ENCODE measurements around the gene PRH1.

The PRH1 gene

DNA sequence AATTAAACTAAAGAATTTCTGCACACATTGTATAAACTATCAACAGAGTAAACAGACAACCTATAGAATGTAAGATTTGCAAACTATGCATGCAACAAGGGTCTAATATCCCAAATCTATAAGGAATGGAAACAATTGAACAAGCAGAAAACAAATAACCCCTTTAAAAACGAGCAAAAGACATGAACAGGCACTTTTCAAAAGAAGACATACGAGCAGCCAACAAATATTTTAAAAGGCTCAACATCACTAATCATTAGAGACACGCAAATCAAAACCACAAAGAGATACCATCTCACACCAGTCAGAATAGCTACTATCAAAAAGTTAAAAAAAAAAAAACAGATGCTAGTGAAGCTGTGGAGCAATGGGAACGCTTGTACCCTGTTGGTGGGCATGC is 20.6 kb upstream of the PRH1 start:
- H3F3A ChIP-seq (ENCODE audit: insufficient read depth) = no peaks in the 10 kb centered on the region
- H3K9me2 ChIP-seq (replicated peaks; ENCODE audit: insufficient read depth, low read length) = no peaks in the 10 kb centered on the region
- no peaks in the 10 kb centered on the region for H3K79me2 ChIP-seq (ENCODE audit: insufficient read depth, low read length)
- H4K20me1 ChIP-seq (ENCODE audit: low read depth, low read length) = no peaks in the 10 kb centered on the region
- H3K4me3 ChIP-seq (ENCODE audit: insufficient read depth, low read length, poor library complexity, severe bottlenecking) = no peak overlapping the region
- no peak overlapping the region for H3K27ac ChIP-seq (ENCODE audit: low read depth, low read length)
- no peak overlapping the region for H3K4me2 ChIP-seq (ENCODE audit: low read depth, low read length, poor library complexity, severe bottlenecking)
- H3K9ac ChIP-seq (ENCODE audit: low read length) = no peak overlapping the region
- TF ChIP-seq, protein P1, sequence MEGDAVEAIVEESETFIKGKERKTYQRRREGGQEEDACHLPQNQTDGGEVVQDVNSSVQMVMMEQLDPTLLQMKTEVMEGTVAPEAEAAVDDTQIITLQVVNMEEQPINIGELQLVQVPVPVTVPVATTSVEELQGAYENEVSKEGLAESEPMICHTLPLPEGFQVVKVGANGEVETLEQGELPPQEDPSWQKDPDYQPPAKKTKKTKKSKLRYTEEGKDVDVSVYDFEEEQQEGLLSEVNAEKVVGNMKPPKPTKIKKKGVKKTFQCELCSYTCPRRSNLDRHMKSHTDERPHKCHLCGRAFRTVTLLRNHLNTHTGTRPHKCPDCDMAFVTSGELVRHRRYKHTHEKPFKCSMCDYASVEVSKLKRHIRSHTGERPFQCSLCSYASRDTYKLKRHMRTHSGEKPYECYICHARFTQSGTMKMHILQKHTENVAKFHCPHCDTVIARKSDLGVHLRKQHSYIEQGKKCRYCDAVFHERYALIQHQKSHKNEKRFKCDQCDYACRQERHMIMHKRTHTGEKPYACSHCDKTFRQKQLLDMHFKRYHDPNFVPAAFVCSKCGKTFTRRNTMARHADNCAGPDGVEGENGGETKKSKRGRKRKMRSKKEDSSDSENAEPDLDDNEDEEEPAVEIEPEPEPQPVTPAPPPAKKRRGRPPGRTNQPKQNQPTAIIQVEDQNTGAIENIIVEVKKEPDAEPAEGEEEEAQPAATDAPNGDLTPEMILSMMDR (IDR thresholded peaks at IDR 0.05; ENCODE audit: insufficient read depth, low read length, poor library complexity, severe bottlenecking) = no peak
- no peak for TF ChIP-seq EZH2phosphoT487 (conservative IDR thresholded peaks at IDR 0.05; ENCODE audit: low read length)
- no peaks in the 10 kb centered on the region for H3K27me3 ChIP-seq (ENCODE audit: low read length)
- H3K9me3 ChIP-seq (ENCODE audit: insufficient read depth, low read length) = no peaks in the 10 kb centered on the region
- no peak overlapping the region for H2AFZ ChIP-seq (ENCODE audit: low read depth, low read length, severe bottlenecking)
- H3K36me3 ChIP-seq (ENCODE audit: low read length) = no peaks in the 10 kb centered on the region

DNA sequence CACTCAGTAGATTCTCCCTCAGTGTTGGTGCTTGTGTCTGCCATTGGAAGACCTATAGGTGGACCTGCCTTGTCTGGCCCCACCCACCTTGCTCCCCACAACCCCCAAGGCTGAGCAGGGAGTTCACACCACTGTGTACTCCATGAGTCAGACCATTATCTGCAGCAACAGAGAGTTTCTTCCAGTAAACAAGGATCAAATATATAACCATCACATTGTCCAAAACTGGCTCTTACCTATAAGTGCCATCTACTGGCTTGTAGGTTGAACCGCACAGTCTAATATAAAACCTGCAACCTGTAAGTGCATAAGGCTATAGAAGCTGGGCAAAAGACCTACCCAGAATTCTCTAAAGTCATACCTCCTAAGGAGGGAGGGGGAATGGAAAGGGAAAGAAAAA is 17.4 kb upstream of the PRH1 start:
- Histone ChIP-seq H2AFZ (ENCODE audit: low read depth, low read length, severe bottlenecking) (no peak overlapping the region), H3K9ac (ENCODE audit: low read length) (no peak overlapping the region), H3K27ac (ENCODE audit: low read depth, low read length) (no peak overlapping the region), H3K27me3 (ENCODE audit: low read length) (no peaks in the 10 kb centered on the region), H3K9me2 (replicated peaks; ENCODE audit: insufficient read depth, low read length) (no peaks in the 10 kb centered on the region), H3K4me3 (ENCODE audit: insufficient read depth, low read length, poor library complexity, severe bottlenecking) (no peak overlapping the region), H3K4me2 (ENCODE audit: low read depth, low read length, poor library complexity, severe bottlenecking) (no peak overlapping the region), H3K36me3 (ENCODE audit: low read length) (no peaks in the 10 kb centered on the region), H3K9me3 (ENCODE audit: insufficient read depth, low read length) (no peaks in the 10 kb centered on the region), H4K20me1 (ENCODE audit: low read depth, low read length) (no peaks in the 10 kb centered on the region), H3F3A (ENCODE audit: insufficient read depth) (no peaks in the 10 kb centered on the region), H3K79me2 (ENCODE audit: insufficient read depth, low read length) (no peaks in the 10 kb centered on the region)
- TF ChIP-seq EZH2phosphoT487 (conservative IDR thresholded peaks at IDR 0.05; ENCODE audit: low read length) = no peak
- TF ChIP-seq, protein P1 (IDR thresholded peaks at IDR 0.05; ENCODE audit: insufficient read depth, low read length, poor library complexity, severe bottlenecking) = no peak

DNA sequence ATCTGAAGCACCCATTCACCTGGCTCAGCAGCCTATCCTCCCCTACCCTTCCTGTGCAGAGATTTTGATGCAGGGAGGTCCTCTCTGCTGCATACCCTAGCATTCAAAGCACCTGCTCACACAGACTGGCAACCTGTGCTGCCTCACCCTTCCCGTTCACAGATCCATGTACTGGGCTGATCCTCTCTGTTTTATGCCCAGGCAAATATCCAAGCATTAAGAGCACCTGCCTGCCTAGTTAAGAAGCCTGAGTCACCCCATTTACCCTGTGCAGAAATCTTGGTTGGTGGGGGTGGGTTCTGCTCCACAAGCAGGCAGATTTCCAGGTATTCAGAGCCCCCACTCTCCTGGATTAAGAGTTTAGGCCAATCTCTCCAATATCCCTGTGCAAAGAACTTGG is 16.9 kb upstream of the PRH1 start:
- H3K36me3 ChIP-seq (ENCODE audit: low read length) = no peaks in the 10 kb centered on the region
- H3K9me3 ChIP-seq (ENCODE audit: insufficient read depth, low read length) = no peaks in the 10 kb centered on the region
- H3K4me3 ChIP-seq (ENCODE audit: insufficient read depth, low read length, poor library complexity, severe bottlenecking) = no peak overlapping the region
- no peaks in the 10 kb centered on the region for H3F3A ChIP-seq (ENCODE audit: insufficient read depth)
- H3K27ac ChIP-seq (ENCODE audit: low read depth, low read length) = no peak overlapping the region
- no peaks in the 10 kb centered on the region for H4K20me1 ChIP-seq (ENCODE audit: low read depth, low read length)
- no peak overlapping the region for H3K4me2 ChIP-seq (ENCODE audit: low read depth, low read length, poor library complexity, severe bottlenecking)
- H3K79me2 ChIP-seq (ENCODE audit: insufficient read depth, low read length) = no peaks in the 10 kb centered on the region
- H2AFZ ChIP-seq (ENCODE audit: low read depth, low read length, severe bottlenecking) = no peak overlapping the region
- no peak overlapping the region for H3K9ac ChIP-seq (ENCODE audit: low read length)
- no peak for TF ChIP-seq EZH2phosphoT487 (conservative IDR thresholded peaks at IDR 0.05; ENCODE audit: low read length)
- TF ChIP-seq, protein P1 (IDR thresholded peaks at IDR 0.05; ENCODE audit: insufficient read depth, low read length, poor library complexity, severe bottlenecking) = no peak
- H3K27me3 ChIP-seq (ENCODE audit: low read length) = no peaks in the 10 kb centered on the region
- H3K9me2 ChIP-seq (replicated peaks; ENCODE audit: insufficient read depth, low read length) = no peaks in the 10 kb centered on the region

Data from SU-DHL-6 (cell line).